Vagina (tissue), 2 donors: Measurements from ENCODE around the gene RANGAP1. TPM values are rescaled to one million over a fixed set of nuclear protein-coding genes. Genes with fewer than 3 reads are reported as not detected.

Experiments
- DNase-seq, 2 donors: peaks; one replicate each; pipeline ENCODE4 v3.0.0-alpha.2; 2017; ENCODE audit errors: extremely low spot score in 2 of 2
- H3K27ac ChIP-seq: fragments of 200-600 bp; sonication (generic); one replicate; pipeline ENCODE4 v1.5.1; 2019
- H3K27me3 ChIP-seq: fragments of 200-600 bp; sonication (generic); one replicate; pipeline ENCODE4 v1.5.1; 2019
- H3K36me3 ChIP-seq, 2 donors: fragments of 200-600 bp; sonication (generic); one replicate each; pipeline ENCODE4 v1.5.1; 2017 to 2019
- H3K4me1 ChIP-seq: fragments of 200-600 bp; sonication (generic); one replicate; pipeline ENCODE4 v1.5.1; 2019
- H3K4me3 ChIP-seq, 2 donors: fragments of 200-600 bp; sonication (generic); 1 replicate in 1 of 2; 2 replicates in 1 of 2; pipeline ENCODE4 v1.5.1; 2016 to 2019
- H3K9me3 ChIP-seq: fragments of 200-600 bp; sonication (generic); one replicate; pipeline ENCODE4 v1.5.1; 2019
- CTCF ChIP-seq, 3 experiments: fragments of 450-650 bp in 2 of 3; fragments of 200-600 bp in 1 of 3; sonication (generic) in 1 of 3; IDR thresholded peaks; one replicate each; pipeline ENCODE4 v1.5.1; 2017 to 2019; ENCODE audit warnings: antibody characterized with exemption in 3 of 3, mild to moderate bottlenecking in 2 of 3, moderate library complexity in 2 of 3
- POLR2A ChIP-seq, 2 donors: fragments of 450-650 bp; IDR thresholded peaks; one replicate each; pipeline ENCODE4 v1.6.1; 2017; ENCODE audit warnings: antibody characterized with exemption in 2 of 2, mild to moderate bottlenecking in 2 of 2, moderate library complexity in 2 of 2
- POLR2AphosphoS5 ChIP-seq, 2 donors: sonication (generic); formaldehyde crosslinking; IDR thresholded peaks; one replicate each; pipeline ENCODE4 v1.9.0; 2017; ENCODE audit warnings: antibody characterized with exemption in 2 of 2, mild to moderate bottlenecking in 2 of 2, low read depth in 1 of 2; ENCODE audit not compliant: insufficient read depth in 1 of 2
- intact Hi-C: fragments of 100-400 bp; cut with DNase I; formaldehyde crosslinking; loops from one replicate; pipeline ENCODE4 v1.15.1; 2023
- total RNA-seq: library from RNA; depleted of rRNA; stranded (reverse); fragments of >200 nt; gene quantifications from one replicate; pipeline ENCODE4 v1.2.3, GENCODE V29; 2016

The RANGAP1 gene
- total RNA-seq, 1 donor from 2014 or later = 45.7 TPM

GRCh38 chr22:41284465-41284864 is 1.5 kb downstream of the RANGAP1 start:
- Histone ChIP-seq H3K27me3 (no peaks in the 10 kb centered on the region), H3K4me1 (peaks cover 27% of the 10 kb centered on the region), H3K27ac (peak overlapping the region; percentile 94), H3K9me3 (no peaks in the 10 kb centered on the region), H3K36me3 (peaks cover 0 to 18% of the 10 kb centered on the region in 2 donors), H3K4me3 (peak overlapping the region in 1 of 2 donors; percentile 84)
- TF ChIP-seq POLR2A (IDR thresholded peaks at IDR 0.05) (no peak), CTCF (IDR thresholded peaks at IDR 0.05) (no peak), POLR2AphosphoS5 (IDR thresholded peaks at IDR 0.05; ENCODE audit: insufficient read depth in 1 of 2, low read depth in 1 of 2) (no peak)
- no peak for DNase-seq
- intact Hi-C loops = no loop called here

GRCh38 chr22:41280854-41281253 is 5.1 kb downstream of the RANGAP1 start:
- peaks cover 0 to 41% of the 10 kb centered on the region in 2 donors for H3K36me3 ChIP-seq
- no peak overlapping the region for H3K4me3 ChIP-seq
- H3K4me1 ChIP-seq = peaks cover 17% of the 10 kb centered on the region
- intact Hi-C loops = no loop called here
- no peak for DNase-seq
- H3K9me3 ChIP-seq = no peaks in the 10 kb centered on the region
- no peak overlapping the region for H3K27ac ChIP-seq
- no peaks in the 10 kb centered on the region for H3K27me3 ChIP-seq
- TF ChIP-seq POLR2AphosphoS5 (IDR thresholded peaks at IDR 0.05; ENCODE audit: insufficient read depth in 1 of 2, low read depth in 1 of 2) (no peak), CTCF (IDR thresholded peaks at IDR 0.05) (no peak), POLR2A (IDR thresholded peaks at IDR 0.05) (no peak)

DNA sequence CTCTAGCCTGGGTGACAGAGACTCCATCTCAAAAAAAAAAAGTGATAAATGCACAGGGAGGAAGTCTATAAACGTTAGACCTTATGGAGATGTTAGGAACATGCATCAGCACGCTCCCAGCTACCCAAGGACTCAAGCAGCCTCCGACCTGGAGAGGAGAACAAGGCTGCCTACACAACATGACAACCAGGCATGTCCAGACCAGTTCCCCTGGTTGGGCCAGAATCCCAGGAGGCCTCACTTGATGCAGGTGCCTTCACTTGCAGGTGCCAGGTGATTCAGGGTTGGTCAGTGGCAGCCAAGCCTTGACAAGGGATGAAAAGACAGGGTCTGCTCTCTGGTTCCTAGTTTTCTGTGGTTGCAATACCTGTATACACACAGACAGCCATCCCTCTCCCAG is 5.9 kb downstream of the RANGAP1 start:
- H3K27ac ChIP-seq = no peak overlapping the region
- no peaks in the 10 kb centered on the region for H3K27me3 ChIP-seq
- H3K4me3 ChIP-seq = no peak overlapping the region
- no peak for DNase-seq
- intact Hi-C loops = no loop called here
- TF ChIP-seq POLR2A (IDR thresholded peaks at IDR 0.05) (no peak), POLR2AphosphoS5 (IDR thresholded peaks at IDR 0.05; ENCODE audit: insufficient read depth in 1 of 2, low read depth in 1 of 2) (peak in 1 of 2 donors; percentile 85)
- H3K9me3 ChIP-seq = no peaks in the 10 kb centered on the region
- H3K36me3 ChIP-seq = peaks cover 0 to 49% of the 10 kb centered on the region in 2 donors
- H3K4me1 ChIP-seq = peaks cover 14% of the 10 kb centered on the region

GRCh38 chr22:41274856-41275255 is 11.1 kb downstream of the RANGAP1 start:
- DNase-seq = no peak
- no peaks in the 10 kb centered on the region for H3K27me3 ChIP-seq
- peaks cover 0 to 74% of the 10 kb centered on the region in 2 donors for H3K36me3 ChIP-seq
- no peak for TF ChIP-seq POLR2AphosphoS5 (IDR thresholded peaks at IDR 0.05; ENCODE audit: insufficient read depth in 1 of 2, low read depth in 1 of 2)
- TF ChIP-seq CTCF (IDR thresholded peaks at IDR 0.05) = no peak
- no peak for TF ChIP-seq POLR2A (IDR thresholded peaks at IDR 0.05)
- intact Hi-C loops = no loop called here
- no peaks in the 10 kb centered on the region for H3K9me3 ChIP-seq
- no peak overlapping the region for H3K27ac ChIP-seq
- H3K4me3 ChIP-seq = no peak overlapping the region
- H3K4me1 ChIP-seq = no peaks in the 10 kb centered on the region

GRCh38 chr22:41273128-41273527 is 12.9 kb downstream of the RANGAP1 start:
- Histone ChIP-seq H3K9me3 (no peaks in the 10 kb centered on the region), H3K36me3 (peaks cover 0 to 75% of the 10 kb centered on the region in 2 donors), H3K4me1 (no peaks in the 10 kb centered on the region), H3K27me3 (no peaks in the 10 kb centered on the region), H3K4me3 (no peak overlapping the region), H3K27ac (no peak overlapping the region)
- intact Hi-C loops = no loop called here
- no peak for DNase-seq
- TF ChIP-seq POLR2AphosphoS5 (IDR thresholded peaks at IDR 0.05; ENCODE audit: insufficient read depth in 1 of 2, low read depth in 1 of 2) (no peak), POLR2A (IDR thresholded peaks at IDR 0.05) (no peak), CTCF (IDR thresholded peaks at IDR 0.05) (no peak)
